Endothelial cell (in vitro differentiated cells): ENCODE measurements around the gene KAZN. TPM values are rescaled to one million over a fixed set of nuclear protein-coding genes. Genes with fewer than 3 reads are reported as not detected.
A peak's percentile ranks its signal among the peaks of the same experiment; 100 is the strongest.

Experiments
- DNase-seq: peaks from one replicate; pipeline ENCODE4 v3.0.0; 2021; ENCODE audit warnings: low spot score
- H3K27ac Mint-ChIP-seq: one replicate; pipeline ENCODE4 v1.8.0; 2021; ENCODE audit warnings: mixed read lengths, inconsistent platforms; ENCODE audit not compliant: unreplicated experiment
- H3K27me3 Mint-ChIP-seq: one replicate; pipeline ENCODE4 v1.8.0; 2021; ENCODE audit warnings: mild to moderate bottlenecking, moderate library complexity, mixed read lengths, inconsistent platforms; ENCODE audit not compliant: unreplicated experiment
- H3K36me3 Mint-ChIP-seq: one replicate; pipeline ENCODE4 v1.8.0; 2021; ENCODE audit warnings: mild to moderate bottlenecking, low read depth, mixed read lengths, inconsistent platforms; ENCODE audit not compliant: unreplicated experiment
- H3K4me1 Mint-ChIP-seq: one replicate; pipeline ENCODE4 v1.8.0; 2021; ENCODE audit warnings: mild to moderate bottlenecking, mixed read lengths, inconsistent platforms; ENCODE audit not compliant: unreplicated experiment
- H3K4me3 Mint-ChIP-seq: one replicate; pipeline ENCODE4 v1.8.0; 2021; ENCODE audit warnings: mild to moderate bottlenecking, mixed read lengths, inconsistent platforms; ENCODE audit not compliant: unreplicated experiment
- H3K9me3 Mint-ChIP-seq: one replicate; pipeline ENCODE4 v1.8.0; 2021; ENCODE audit warnings: mixed read lengths, inconsistent platforms; ENCODE audit not compliant: unreplicated experiment
- CTCF ChIP-seq: fragments of 200-600 bp; sonication (generic); IDR thresholded peaks from one replicate; pipeline ENCODE4 v1.5.0; 2021; ENCODE audit warnings: antibody characterized with exemption; ENCODE audit not compliant: unreplicated experiment
- total RNA-seq: library from RNA; stranded (reverse); fragmentation: NEBNext Ultra II Directional; extraction: Animal tissue kit (Norgen Biotek cat#: 25700); gene quantifications from one replicate; pipeline ENCODE4 v1.2.1, GENCODE V29; 2021; ENCODE audit not compliant: unreplicated experiment

KAZN gene
- total RNA-seq, 1 donor from 2014 or later: 10.1 TPM

- no peaks in the 10 kb centered on the region for H3K36me3 Mint-ChIP-seq
- peaks cover 12% of the 10 kb centered on the region for H3K4me1 Mint-ChIP-seq
- peak overlapping the region; percentile 53 for H3K4me3 Mint-ChIP-seq
- DNase-seq: no peak
- peaks cover 10% of the 10 kb centered on the region for H3K27me3 Mint-ChIP-seq
- no peak overlapping the region for H3K27ac Mint-ChIP-seq
- no peak for TF ChIP-seq CTCF
- H3K9me3 Mint-ChIP-seq: no peaks in the 10 kb centered on the region
These were observed 327.7 kb downstream of the KAZN start for GRCh38 chr1:14926229-14926628.

- no peaks in the 10 kb centered on the region for H3K36me3 Mint-ChIP-seq
- H3K27me3 Mint-ChIP-seq: peaks cover 10% of the 10 kb centered on the region
These were observed 328.5 kb downstream of the KAZN start for GRCh38 chr1:14926818-14927575.

GRCh38 chr1:14928412-14928811, 329.9 kb downstream of the KAZN start:
- Mint-ChIP-seq H3K27me3 (peaks cover 13% of the 10 kb centered on the region), H3K9me3 (no peaks in the 10 kb centered on the region), H3K4me3 (no peak overlapping the region), H3K4me1 (peaks cover 12% of the 10 kb centered on the region), H3K36me3 (no peaks in the 10 kb centered on the region), H3K27ac (no peak overlapping the region)
- DNase-seq: no peak
- no peak for TF ChIP-seq CTCF

More at GRCh38 chr1:14926818-14927575, 328.5 kb downstream of the KAZN start:
- Mint-ChIP-seq H3K9me3 (no peaks in the 10 kb centered on the region), H3K27ac (no peak overlapping the region), H3K4me3 (no peak overlapping the region), H3K4me1 (peaks cover 12% of the 10 kb centered on the region)
- DNase-seq: no peak
- no peak for TF ChIP-seq CTCF

GRCh38 chr1:14928886-14929546, 330.5 kb downstream of the KAZN start:
- Mint-ChIP-seq H3K27me3 (peaks cover 13% of the 10 kb centered on the region), H3K27ac (no peak overlapping the region), H3K4me3 (no peak overlapping the region), H3K4me1 (peaks cover 12% of the 10 kb centered on the region), H3K36me3 (no peaks in the 10 kb centered on the region), H3K9me3 (no peaks in the 10 kb centered on the region)
- no peak for DNase-seq
- TF ChIP-seq CTCF: no peak
